Activated CD8-positive, alpha-beta T cell treated with anti-CD3 and anti-CD28 coated beads for 36 hours (primary cell): ENCODE data around the gene PCDH1. TPM values are rescaled to one million over a fixed set of nuclear protein-coding genes. Genes with fewer than 3 reads are reported as not detected.
A peak's percentile ranks its signal among the peaks of the same experiment; 100 is the strongest.

ENCODE experiments used
- ATAC-seq: fragments of 200-7000 bp; cut with Tn5 transposase; one replicate; pipeline ENCODE4 v1.10.0; 2021; ENCODE audit warnings: mild to moderate bottlenecking, moderate library complexity
- CTCF ChIA-PET: fragments of 350-600 bp; sonication (Branson Sonifier 250); formaldehyde crosslinking; loops from one replicate; lab custom pipeline; 2021; ENCODE audit warnings: antibody characterized with exemption; lab: Charles Lee
- POLR2A ChIA-PET: fragments of 350-600 bp; sonication (Branson Sonifier 250); formaldehyde crosslinking; loops from one replicate; lab custom pipeline; 2021; ENCODE audit warnings: antibody characterized with exemption; lab: Charles Lee
- DNase-seq: peaks from one replicate; pipeline ENCODE4 v3.0.0-alpha.2; 2020
- H3K27ac Mint-ChIP-seq: one replicate; pipeline ENCODE4 v1.8.0; 2021; ENCODE audit warnings: mild to moderate bottlenecking, mixed read lengths
- H3K27me3 Mint-ChIP-seq: one replicate; pipeline ENCODE4 v1.8.0; 2021; ENCODE audit warnings: mixed read lengths
- H3K36me3 Mint-ChIP-seq: one replicate; pipeline ENCODE4 v1.8.0; 2021; ENCODE audit warnings: low read depth, mixed read lengths
- H3K4me1 Mint-ChIP-seq: one replicate; pipeline ENCODE4 v1.8.0; 2021; ENCODE audit warnings: low read depth, mixed read lengths
- H3K4me3 Mint-ChIP-seq: one replicate; pipeline ENCODE4 v1.8.0; 2021; ENCODE audit warnings: mild to moderate bottlenecking, moderate library complexity, mixed read lengths
- H3K9me3 Mint-ChIP-seq: one replicate; pipeline ENCODE4 v1.8.0; 2021; ENCODE audit warnings: mixed read lengths
- CTCF ChIP-seq: fragments of 200-600 bp; IDR thresholded peaks from one replicate; pipeline ENCODE4 v1.8.0; 2022; ENCODE audit warnings: antibody characterized with exemption, mild to moderate bottlenecking
- intact Hi-C: fragments of 100-400 bp; cut with micrococcal nuclease; formaldehyde crosslinking; loops from one replicate; pipeline ENCODE4 v1.10.0; 2022
- total RNA-seq, 2 experiments: library from RNA; stranded (reverse); gene quantifications; one replicate each; pipeline ENCODE4 v1.2.3, GENCODE V29; 2021

Gene PCDH1
- total RNA-seq, 2 experiments from 2014 or later, result 0.87 TPM; not detected in 1

- no peak for TF ChIP-seq CTCF
- no peaks in the 10 kb centered on the region for H3K27me3 Mint-ChIP-seq
- ChIA-PET POLR2A (no interaction called here), CTCF (interaction anchor here (1.7 kb wide), 1 partner anchor 25 kb away, joined by 4 read pairs; no protein-coding TSS in a partner anchor)
- peaks cover 2% of the 10 kb centered on the region for H3K4me1 Mint-ChIP-seq
- H3K27ac Mint-ChIP-seq, result no peak overlapping the region
- H3K36me3 Mint-ChIP-seq, result no peaks in the 10 kb centered on the region
- ATAC-seq (no peak), DNase-seq (no peak)
- no peak overlapping the region for H3K4me3 Mint-ChIP-seq
- no peaks in the 10 kb centered on the region for H3K9me3 Mint-ChIP-seq
- intact Hi-C loops, result no loop called here
These were observed 24.1 kb downstream of the PCDH1 start for GRCh38 chr5:141853895-141854626.

GRCh38 chr5:141852448-141852847, 25.8 kb downstream of the PCDH1 start:
- H3K4me3 Mint-ChIP-seq, result no peak overlapping the region
- H3K36me3 Mint-ChIP-seq, result no peaks in the 10 kb centered on the region
- DNase-seq (no peak), ATAC-seq (no peak)
- intact Hi-C loops, result no loop called here
- no peak overlapping the region for H3K27ac Mint-ChIP-seq
- H3K4me1 Mint-ChIP-seq, result peaks cover 12% of the 10 kb centered on the region
- no peaks in the 10 kb centered on the region for H3K27me3 Mint-ChIP-seq
- no peak for TF ChIP-seq CTCF
- no peaks in the 10 kb centered on the region for H3K9me3 Mint-ChIP-seq
- POLR2A ChIA-PET, result no interaction called here
- CTCF ChIA-PET, result no interaction called here

- Mint-ChIP-seq H3K4me3 (peak overlapping the region; percentile 50), H3K36me3 (no peaks in the 10 kb centered on the region), H3K27ac (no peak overlapping the region), H3K4me1 (peaks cover 12% of the 10 kb centered on the region), H3K27me3 (no peaks in the 10 kb centered on the region), H3K9me3 (no peaks in the 10 kb centered on the region)
- intact Hi-C loops, result no loop called here
- ChIA-PET CTCF (no interaction called here), POLR2A (no interaction called here)
- no peak for TF ChIP-seq CTCF
- DNase-seq (no peak), ATAC-seq (no peak)
These were observed 26.9 kb downstream of the PCDH1 start for GRCh38 chr5:141851195-141851874.

GRCh38 chr5:141850786-141851185, 27.4 kb downstream of the PCDH1 start:
- Mint-ChIP-seq H3K4me1 (peaks cover 17% of the 10 kb centered on the region), H3K36me3 (no peaks in the 10 kb centered on the region), H3K27ac (peak overlapping the region; percentile 61), H3K9me3 (no peaks in the 10 kb centered on the region), H3K4me3 (peak overlapping the region; percentile 50), H3K27me3 (no peaks in the 10 kb centered on the region)
- intact Hi-C loops, result no loop called here
- TF ChIP-seq CTCF, result no peak
- ATAC-seq, result no peak
- CTCF ChIA-PET, result interaction anchor here (0.9 to 2.2 kb wide), 3 partner anchors 110 to 158 kb away, joined by 3 to 7 read pairs (median 7); no protein-coding TSS in a partner anchor
- no peak for DNase-seq
- POLR2A ChIA-PET, result interaction anchor here (1.0 kb wide), 1 partner anchor 213 kb away, joined by 3 read pairs; no protein-coding TSS in a partner anchor
